Ovary (tissue), 9 donors: Measurements from ENCODE around the gene PPDPF. TPM values are rescaled to one million over a fixed set of nuclear protein-coding genes. Genes with fewer than 3 reads are reported as not detected.

ENCODE experiments used
- DNase-seq, 5 donors: peaks; one replicate each; pipeline ENCODE4 v3.0.0-alpha.2; 2019 to 2020
- H3K27ac ChIP-seq, 2 donors: fragments of 200-600 bp; one replicate each; pipeline versions ENCODE4 v1.5.1 to v1.8.0; 2019 to 2022
- H3K27me3 ChIP-seq: fragments of 200-600 bp; one replicate; pipeline ENCODE4 v1.8.0; 2022
- H3K36me3 ChIP-seq: fragments of 200-600 bp; sonication (generic); one replicate; pipeline ENCODE4 v1.5.1; 2019
- H3K4me1 ChIP-seq: one replicate; pipeline ENCODE4 v1.8.1; 2013; ENCODE audit warnings: mild to moderate bottlenecking, moderate library complexity; ENCODE audit not compliant: insufficient read depth
- H3K4me3 ChIP-seq: fragments of 200-600 bp; sonication (generic); one replicate; pipeline ENCODE4 v1.5.1; 2017
- H3K9me3 ChIP-seq, 2 donors: fragments of 200-600 bp in 1 of 2; sonication (generic) in 1 of 2; one replicate each; pipeline versions ENCODE4 v1.5.1 to v1.8.1; 2013 to 2019; ENCODE audit warnings: mild to moderate bottlenecking in 1 of 2, moderate library complexity in 1 of 2
- CTCF ChIP-seq, 3 donors: fragments of 450-650 bp in 2 of 3; fragments of 200-600 bp in 1 of 3; IDR thresholded peaks; one replicate each; pipeline versions ENCODE4 v1.5.1 to v1.8.0; 2016 to 2022; ENCODE audit warnings: antibody characterized with exemption in 3 of 3, mild to moderate bottlenecking in 1 of 3
- EP300 ChIP-seq: sonication (generic); formaldehyde crosslinking; IDR thresholded peaks from one replicate; pipeline ENCODE4 v1.6.1; 2017; ENCODE audit warnings: antibody characterized with exemption
- POLR2A ChIP-seq: fragments of 450-650 bp; IDR thresholded peaks from one replicate; pipeline ENCODE4 v1.6.1; 2017; ENCODE audit warnings: antibody characterized with exemption, mild to moderate bottlenecking, moderate library complexity
- WGBS, 3 donors: extraction: QIAGEN DNeasy Blood & Tissue Kit in 1 of 3; methylation state at CpG; one replicate each; pipeline versions ENCODE4 v1.1.5 to v1.1.7; 2013 to 2017; 5-methylcytosine and 5-hydroxymethylcytosine counted together
- intact Hi-C, 4 donors: fragments of 100-400 bp; cut with DNase I; formaldehyde crosslinking; loops; one replicate each; pipeline versions ENCODE4 v1.11.0 to v1.15.1; 2022 to 2023
- polyA plus RNA-seq, 2 donors: library from polyadenylated mRNA; stranded (reverse); fragments of 200-250 nt in 1 of 2; fragments of 350-450 nt in 1 of 2; fragmentation: Illumina TruSeq in 1 of 2; extraction: RNeasy Lipid Tissue Mini Kit (QIAGEN cat#74804) in 1 of 2; gene quantifications; one replicate each; pipeline ENCODE4 v1.2.3, GENCODE V29; 2013 to 2014
- total RNA-seq, 7 donors: library from RNA; depleted of rRNA in 2 of 7; stranded (reverse); fragments of >200 nt in 2 of 7; fragmentation: NEBNext Ultra II Directional in 3 of 7; extraction: Animal tissue kit (Norgen Biotek cat#: 25700) in 3 of 7; gene quantifications; one replicate each; pipeline versions ENCODE4 v1.1.0 to v1.2.4, GENCODE V29; 2016 to 2023
- donor health status: DM: no; HTN: no; CAD: no; lungs with moderate emphysema.
- donor health status: DM: no; HTN: no; CAD: no.
- donor health status: Bipolar disorder and iron deficiency.
- donor health status: DM: yes; HTN: yes; CAD: no.
- donor health status: DM: no; HTN: no; CAD: no.
- donor health status: DM: yes; HTN: yes; CAD: no.

Gene PPDPF
- total and polyA plus RNA-seq, 9 donors, result 4.9 to 315 (median 201) TPM

- WGBS, 3 donors, result 89 to 91% (median 90%) methylated on average over 14 of the region's 14 CpGs
- H3K4me1 ChIP-seq, result peaks cover 2% of the 10 kb centered on the region
- no peaks in the 10 kb centered on the region for H3K9me3 ChIP-seq
- no peaks in the 10 kb centered on the region for H3K36me3 ChIP-seq
- TF ChIP-seq POLR2A, result no peak
- no peak overlapping the region for H3K27ac ChIP-seq
- intact Hi-C loops, result no loop called here
- no peak for DNase-seq
- H3K4me3 ChIP-seq, result no peak overlapping the region
- H3K27me3 ChIP-seq, result no peaks in the 10 kb centered on the region
These were observed 27.6 kb upstream of the PPDPF start for GRCh38 chr20:63492982-63493381.

GRCh38 chr20:63493563-63494020 lies 27.0 kb upstream of the PPDPF start:
- WGBS, 3 donors, result 52 to 64% (median 62%) methylated on average over 13 of the region's 13 CpGs
- TF ChIP-seq EP300 (no peak), CTCF (IDR thresholded peaks at IDR 0.05) (no peak), POLR2A (no peak)
- no peak overlapping the region for H3K27ac ChIP-seq
- intact Hi-C loops, result no loop called here
- DNase-seq, result no peak
- H3K4me1 ChIP-seq, result peaks cover 2% of the 10 kb centered on the region
- H3K36me3 ChIP-seq, result no peaks in the 10 kb centered on the region
- no peaks in the 10 kb centered on the region for H3K9me3 ChIP-seq
- H3K27me3 ChIP-seq, result no peaks in the 10 kb centered on the region
- H3K4me3 ChIP-seq, result no peak overlapping the region

- no peak for TF ChIP-seq POLR2A
- H3K4me1 ChIP-seq, result peaks cover 2% of the 10 kb centered on the region
- no peak overlapping the region for H3K4me3 ChIP-seq
- DNase-seq, result no peak
- no peaks in the 10 kb centered on the region for H3K27me3 ChIP-seq
- H3K36me3 ChIP-seq, result no peaks in the 10 kb centered on the region
- intact Hi-C loops, result no loop called here
- no peaks in the 10 kb centered on the region for H3K9me3 ChIP-seq
- WGBS, 3 donors, result 79 to 86% (median 86%) methylated on average over 6 to 7 of the region's 7 CpGs
- no peak overlapping the region for H3K27ac ChIP-seq
These were observed 26.5 kb upstream of the PPDPF start for GRCh38 chr20:63494084-63494419.

GRCh38 chr20:63494420-63495166 lies 26.0 kb upstream of the PPDPF start:
- no peaks in the 10 kb centered on the region for H3K9me3 ChIP-seq
- no peak for DNase-seq
- intact Hi-C loops, result no loop called here
- H3K4me1 ChIP-seq, result peaks cover 4% of the 10 kb centered on the region
- 77 to 82% (median 78%) methylated on average over 45 to 51 of the region's 51 CpGs for WGBS, 3 donors
- H3K27me3 ChIP-seq, result no peaks in the 10 kb centered on the region
- no peak for TF ChIP-seq EP300
- TF ChIP-seq CTCF (IDR thresholded peaks at IDR 0.05), result no peak
- TF ChIP-seq POLR2A, result no peak
- no peaks in the 10 kb centered on the region for H3K36me3 ChIP-seq
- no peak overlapping the region for H3K4me3 ChIP-seq
- no peak overlapping the region for H3K27ac ChIP-seq

- 69 to 77% (median 71%) methylated on average over 7 to 8 of the region's 8 CpGs for WGBS, 3 donors
- no peaks in the 10 kb centered on the region for H3K27me3 ChIP-seq
These were observed 25.3 kb upstream of the PPDPF start for GRCh38 chr20:63495167-63495720.

More at GRCh38 chr20:63495167-63495720, 25.3 kb upstream of the PPDPF start:
- Histone ChIP-seq H3K36me3 (no peaks in the 10 kb centered on the region), H3K27ac (no peak overlapping the region), H3K9me3 (no peaks in the 10 kb centered on the region), H3K4me3 (no peak overlapping the region), H3K4me1 (peaks cover 4% of the 10 kb centered on the region)
- TF ChIP-seq CTCF (IDR thresholded peaks at IDR 0.05), result no peak
- no peak for TF ChIP-seq POLR2A
- TF ChIP-seq EP300, result no peak
- intact Hi-C loops, result no loop called here
- no peak for DNase-seq
